ENCODE measurements around the gene RERE.

- TF ChIP-seq CTCF (IDR thresholded peaks at IDR 0.05) (no peak), POLR2A (IDR thresholded peaks at IDR 0.05) (no peak)
These were observed 135.5 kb downstream of the RERE start for GRCh38 chr1:8681911-8682310.
